Activated naive CD8-positive, alpha-beta T cell treated with anti-CD3 and anti-CD28 coated beads for 36 hours (primary cell): ENCODE results near the gene STK36. TPM values are rescaled to one million over a fixed set of nuclear protein-coding genes. Genes with fewer than 3 reads are reported as not detected.

Experiments used
- DNase-seq: peaks from one replicate; pipeline ENCODE4 v3.0.0; 2021
- H3K27ac Mint-ChIP-seq: one replicate; pipeline ENCODE4 v1.8.0; 2022; ENCODE audit warnings: mild to moderate bottlenecking, moderate library complexity, mixed read lengths
- H3K27me3 Mint-ChIP-seq: one replicate; pipeline ENCODE4 v1.8.0; 2022; ENCODE audit warnings: mild to moderate bottlenecking, mixed read lengths
- H3K36me3 Mint-ChIP-seq: one replicate; pipeline ENCODE4 v1.8.0; 2021; ENCODE audit warnings: mild to moderate bottlenecking, mixed read lengths
- H3K4me1 Mint-ChIP-seq: one replicate; pipeline ENCODE4 v1.8.0; 2021; ENCODE audit warnings: mixed read lengths
- H3K4me3 Mint-ChIP-seq: one replicate; pipeline ENCODE4 v1.8.0; 2022; ENCODE audit warnings: mild to moderate bottlenecking, moderate library complexity, mixed read lengths
- H3K9me3 Mint-ChIP-seq: one replicate; pipeline ENCODE4 v1.8.0; 2022; ENCODE audit warnings: mixed read lengths
- total RNA-seq, 2 experiments: library from RNA; stranded (reverse); gene quantifications; one replicate each; pipeline ENCODE4 v1.2.3, GENCODE V29; 2021

Gene STK36
- total RNA-seq, 2 experiments from 2014 or later = 11.8 to 15.4 TPM

DNA sequence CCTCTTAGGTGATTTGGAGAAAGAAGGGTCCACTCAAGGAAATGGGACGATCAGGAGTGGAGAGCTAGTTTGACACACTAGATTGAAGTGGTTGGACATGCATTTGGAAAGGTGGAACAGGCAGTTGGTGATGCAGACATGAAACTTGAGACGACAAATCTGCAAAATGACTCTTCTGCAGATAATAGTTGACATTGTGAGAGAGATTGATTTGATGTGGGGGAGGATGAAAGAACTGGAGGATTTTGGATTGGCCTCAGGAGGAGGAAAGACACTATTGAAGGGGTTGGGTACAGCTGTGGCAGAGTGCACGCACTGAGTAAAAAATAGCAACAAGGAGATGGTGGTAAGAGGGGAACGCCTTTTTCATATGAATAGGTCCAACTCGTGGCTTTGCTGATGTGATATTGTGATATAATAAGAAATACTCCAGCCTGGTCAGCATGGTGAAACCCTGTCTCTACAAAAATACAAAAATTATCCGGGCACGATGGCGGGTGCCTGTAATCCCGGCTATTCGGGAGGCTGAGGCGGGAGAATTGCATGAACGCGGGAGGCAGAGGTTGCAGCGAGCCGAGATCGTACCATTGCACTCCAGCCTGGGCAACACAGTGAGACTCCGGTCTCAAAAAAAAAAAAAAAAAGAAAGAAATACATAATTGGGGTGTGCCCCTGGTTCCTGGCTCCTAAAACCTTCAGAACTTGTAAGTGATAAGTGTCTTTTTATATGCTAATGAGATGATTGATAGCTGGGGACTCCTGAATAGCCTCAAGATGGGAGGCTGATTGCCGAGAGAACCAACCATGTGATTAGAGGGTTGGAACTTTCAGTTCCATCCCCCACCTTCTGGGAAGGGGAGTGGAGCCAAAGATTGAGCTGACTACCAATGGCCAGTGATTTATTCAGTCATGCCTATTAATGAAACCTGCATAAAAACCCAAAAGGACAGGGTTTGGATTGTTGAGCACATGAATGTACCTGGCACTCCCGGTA is 48.5 kb downstream of the STK36 start:
- peaks cover 11% of the 10 kb centered on the region for H3K4me1 Mint-ChIP-seq
- H3K27me3 Mint-ChIP-seq = no peaks in the 10 kb centered on the region
- no peak overlapping the region for H3K4me3 Mint-ChIP-seq
- H3K9me3 Mint-ChIP-seq = peaks cover 2% of the 10 kb centered on the region
- peaks cover 18% of the 10 kb centered on the region for H3K36me3 Mint-ChIP-seq
- H3K27ac Mint-ChIP-seq = no peak overlapping the region
- no peak for DNase-seq

GRCh38 chr2:218721488-218721887 is 49.6 kb downstream of the STK36 start:
- Mint-ChIP-seq H3K27me3 (no peaks in the 10 kb centered on the region), H3K27ac (no peak overlapping the region), H3K4me1 (peaks cover 11% of the 10 kb centered on the region), H3K4me3 (no peak overlapping the region), H3K36me3 (peaks cover 26% of the 10 kb centered on the region), H3K9me3 (peaks cover 12% of the 10 kb centered on the region)
- DNase-seq = no peak

DNA sequence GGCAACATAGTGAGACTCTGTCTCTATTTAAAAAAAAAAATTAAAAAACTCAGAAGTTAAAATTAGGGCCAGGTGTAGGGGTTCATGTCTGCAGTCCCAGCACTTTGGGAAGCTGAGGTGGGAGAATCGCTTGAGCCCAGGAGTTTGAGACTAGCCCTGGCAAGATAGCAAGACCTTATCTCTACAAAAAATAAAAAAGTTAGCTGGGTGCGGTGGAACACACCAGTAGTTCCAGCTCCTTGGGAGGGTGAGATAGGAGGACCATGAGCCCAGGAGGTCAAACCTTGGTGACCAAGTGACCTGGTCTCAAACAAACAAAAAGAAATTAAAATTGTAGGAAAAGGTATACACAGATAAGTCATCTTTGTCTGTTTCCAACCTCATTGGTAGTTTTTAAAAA is 50.0 kb downstream of the STK36 start:
- Mint-ChIP-seq H3K4me3 (no peak overlapping the region), H3K36me3 (peaks cover 30% of the 10 kb centered on the region), H3K9me3 (peaks cover 12% of the 10 kb centered on the region), H3K27ac (no peak overlapping the region), H3K4me1 (peaks cover 11% of the 10 kb centered on the region), H3K27me3 (no peaks in the 10 kb centered on the region)
- DNase-seq = no peak

DNA sequence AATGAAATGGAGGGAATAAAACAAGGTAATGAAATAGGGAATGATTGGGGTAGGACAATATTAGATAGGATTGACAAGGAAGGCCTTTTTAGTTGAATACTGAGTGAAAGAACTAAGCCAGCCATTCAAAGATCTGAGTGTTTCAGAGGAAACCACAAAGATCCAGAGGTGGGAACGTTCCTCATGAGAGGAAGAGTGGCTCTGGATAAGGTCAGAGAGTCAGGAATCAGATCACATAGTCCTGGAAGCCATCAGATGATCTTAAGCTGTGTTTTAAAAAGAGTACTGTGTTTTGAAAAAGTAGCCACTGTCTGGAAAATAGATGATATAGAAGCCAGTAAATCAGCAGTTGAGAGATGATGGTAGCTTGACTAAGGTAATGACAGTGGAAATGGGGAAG is 50.5 kb downstream of the STK36 start:
- H3K9me3 Mint-ChIP-seq = peaks cover 13% of the 10 kb centered on the region
- H3K27ac Mint-ChIP-seq = no peak overlapping the region

DNA sequence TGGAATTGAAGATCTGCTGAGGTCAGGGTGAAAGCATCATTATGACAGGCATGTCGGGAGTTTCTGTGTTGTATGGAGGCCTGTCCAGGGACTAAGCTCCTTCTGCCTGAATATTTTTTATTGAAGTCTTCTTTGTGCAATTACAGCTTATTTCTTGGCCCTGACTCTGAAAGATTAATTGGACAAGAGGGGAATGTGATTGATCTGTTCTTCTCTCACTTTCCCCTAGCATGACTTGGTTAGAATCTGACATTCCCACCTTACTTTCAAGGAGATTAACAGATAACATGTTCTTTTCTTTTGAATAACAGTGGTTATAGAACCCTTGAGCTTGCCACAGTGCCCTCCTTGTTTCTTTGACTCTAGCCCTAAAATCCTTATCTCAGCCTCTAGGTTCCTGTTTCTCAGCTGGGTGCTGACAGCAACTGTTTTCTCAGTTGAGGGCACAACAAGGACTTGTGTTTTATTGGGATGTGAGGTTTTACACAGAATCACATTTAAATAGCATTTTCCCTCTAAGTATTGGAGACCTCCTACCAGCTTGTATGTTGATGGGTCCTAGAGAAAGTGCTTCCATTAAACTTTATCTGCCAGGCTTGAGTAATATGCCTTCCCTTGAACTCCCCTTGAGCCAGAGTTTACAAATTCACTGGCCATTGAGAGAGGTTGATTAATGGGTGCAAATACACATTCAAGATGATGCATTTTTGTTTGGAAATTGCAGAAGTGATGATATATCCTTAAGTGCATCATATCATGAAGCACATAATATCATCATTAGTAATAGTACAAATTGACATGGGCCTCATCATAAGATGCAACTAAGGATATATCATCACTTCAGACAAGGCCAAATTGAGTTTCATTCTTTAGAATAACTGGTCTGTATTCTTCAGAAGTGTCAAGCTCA is 51.2 kb downstream of the STK36 start:
- Mint-ChIP-seq H3K36me3 (peaks cover 35% of the 10 kb centered on the region), H3K9me3 (peaks cover 15% of the 10 kb centered on the region), H3K27me3 (no peaks in the 10 kb centered on the region), H3K4me3 (no peak overlapping the region), H3K27ac (no peak overlapping the region), H3K4me1 (peaks cover 6% of the 10 kb centered on the region)
- DNase-seq = no peak

More for the DNA sequence above, 50.5 kb downstream of the STK36 start:
- Mint-ChIP-seq H3K27me3 (no peaks in the 10 kb centered on the region), H3K4me3 (no peak overlapping the region), H3K36me3 (peaks cover 33% of the 10 kb centered on the region), H3K4me1 (peaks cover 10% of the 10 kb centered on the region)
- no peak for DNase-seq

DNA sequence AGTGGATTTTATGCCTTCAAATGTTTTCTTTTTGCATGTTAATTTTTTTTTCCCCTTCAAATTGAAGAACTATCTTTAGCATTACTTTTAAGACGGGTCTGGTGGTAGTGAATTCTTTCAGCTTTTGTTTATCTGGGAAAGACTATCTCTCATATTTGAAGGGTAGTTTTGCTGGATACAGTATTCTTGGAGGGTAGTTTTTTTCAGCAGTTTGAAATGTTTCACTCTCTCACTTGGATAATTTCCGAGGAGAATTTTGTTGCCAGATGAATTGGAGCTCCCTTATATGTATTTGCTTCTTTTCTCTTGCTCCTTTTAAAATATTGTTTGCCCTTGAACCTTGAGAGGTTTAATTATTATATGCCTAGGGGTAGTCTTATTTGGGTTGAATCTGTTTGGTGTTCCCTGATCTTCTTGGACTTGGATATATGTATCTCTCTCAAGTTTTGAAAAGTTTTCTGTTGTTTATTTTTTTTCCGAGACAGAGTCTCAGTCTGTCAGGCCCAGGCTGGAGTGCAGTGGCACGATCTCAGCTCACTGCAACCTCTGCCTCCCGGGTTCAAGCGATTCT is 54.2 kb downstream of the STK36 start:
- Mint-ChIP-seq H3K4me1 (peaks cover 6% of the 10 kb centered on the region), H3K27me3 (no peaks in the 10 kb centered on the region), H3K36me3 (peaks cover 45% of the 10 kb centered on the region), H3K27ac (no peak overlapping the region), H3K4me3 (no peak overlapping the region), H3K9me3 (peaks cover 15% of the 10 kb centered on the region)
- no peak for DNase-seq

GRCh38 chr2:218727502-218728165 is 55.7 kb downstream of the STK36 start:
- H3K27ac Mint-ChIP-seq = no peak overlapping the region
- no peaks in the 10 kb centered on the region for H3K27me3 Mint-ChIP-seq
- no peak for DNase-seq
- H3K4me3 Mint-ChIP-seq = no peak overlapping the region
- H3K4me1 Mint-ChIP-seq = peaks cover 4% of the 10 kb centered on the region
- H3K9me3 Mint-ChIP-seq = peaks cover 15% of the 10 kb centered on the region
- H3K36me3 Mint-ChIP-seq = peaks cover 45% of the 10 kb centered on the region

GRCh38 chr2:218729640-218730039 is 57.8 kb downstream of the STK36 start:
- Mint-ChIP-seq H3K9me3 (peaks cover 15% of the 10 kb centered on the region), H3K4me3 (no peak overlapping the region), H3K4me1 (peaks cover 16% of the 10 kb centered on the region), H3K27ac (no peak overlapping the region), H3K36me3 (peaks cover 51% of the 10 kb centered on the region), H3K27me3 (no peaks in the 10 kb centered on the region)
- DNase-seq = no peak

DNA sequence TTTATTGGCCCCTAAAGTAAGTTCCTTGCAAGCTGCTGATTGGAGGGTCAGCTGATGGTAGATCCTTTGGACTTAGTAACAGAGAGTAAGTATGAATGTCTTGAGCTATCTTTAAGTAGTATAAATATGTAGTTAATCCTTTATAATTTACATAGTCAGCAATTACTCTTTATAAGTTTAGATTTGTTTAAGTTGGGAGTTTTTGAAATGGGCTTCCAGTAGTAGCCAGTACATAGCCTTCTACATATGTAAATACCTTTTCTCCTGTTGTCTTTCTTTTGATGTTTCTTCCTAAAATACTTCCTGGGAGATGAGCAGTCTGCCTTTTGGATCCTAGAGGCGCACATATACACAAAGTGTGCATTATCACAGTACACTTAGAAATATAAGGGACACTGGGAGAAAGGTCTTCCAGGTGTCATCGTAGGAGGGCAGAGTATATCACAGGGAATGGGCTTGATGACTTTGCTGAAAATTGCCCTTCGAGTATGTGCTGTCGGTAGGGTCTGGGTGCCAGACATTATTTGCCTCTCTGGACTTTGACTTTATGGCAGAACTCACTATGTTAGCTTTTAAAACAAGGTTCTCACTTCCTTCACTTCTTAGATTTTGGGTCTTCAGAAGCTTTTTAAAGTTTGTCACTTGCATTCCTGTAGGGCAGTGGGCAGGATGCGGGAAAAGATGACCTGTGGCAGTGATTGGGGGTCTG is 60.3 kb downstream of the STK36 start:
- peaks cover 29% of the 10 kb centered on the region for H3K36me3 Mint-ChIP-seq
- H3K4me3 Mint-ChIP-seq = no peak overlapping the region
- peaks cover 16% of the 10 kb centered on the region for H3K4me1 Mint-ChIP-seq
- H3K27me3 Mint-ChIP-seq = no peaks in the 10 kb centered on the region
- peaks cover 2% of the 10 kb centered on the region for H3K9me3 Mint-ChIP-seq
- DNase-seq = no peak
- H3K27ac Mint-ChIP-seq = no peak overlapping the region

- Mint-ChIP-seq H3K27me3 (no peaks in the 10 kb centered on the region), H3K27ac (no peak overlapping the region), H3K36me3 (peaks cover 25% of the 10 kb centered on the region), H3K4me1 (peaks cover 16% of the 10 kb centered on the region), H3K9me3 (peaks cover under 1% of the 10 kb centered on the region), H3K4me3 (no peak overlapping the region)
- no peak for DNase-seq
Measured at GRCh38 chr2:218732761-218733158, 60.9 kb downstream of the STK36 start.

DNA sequence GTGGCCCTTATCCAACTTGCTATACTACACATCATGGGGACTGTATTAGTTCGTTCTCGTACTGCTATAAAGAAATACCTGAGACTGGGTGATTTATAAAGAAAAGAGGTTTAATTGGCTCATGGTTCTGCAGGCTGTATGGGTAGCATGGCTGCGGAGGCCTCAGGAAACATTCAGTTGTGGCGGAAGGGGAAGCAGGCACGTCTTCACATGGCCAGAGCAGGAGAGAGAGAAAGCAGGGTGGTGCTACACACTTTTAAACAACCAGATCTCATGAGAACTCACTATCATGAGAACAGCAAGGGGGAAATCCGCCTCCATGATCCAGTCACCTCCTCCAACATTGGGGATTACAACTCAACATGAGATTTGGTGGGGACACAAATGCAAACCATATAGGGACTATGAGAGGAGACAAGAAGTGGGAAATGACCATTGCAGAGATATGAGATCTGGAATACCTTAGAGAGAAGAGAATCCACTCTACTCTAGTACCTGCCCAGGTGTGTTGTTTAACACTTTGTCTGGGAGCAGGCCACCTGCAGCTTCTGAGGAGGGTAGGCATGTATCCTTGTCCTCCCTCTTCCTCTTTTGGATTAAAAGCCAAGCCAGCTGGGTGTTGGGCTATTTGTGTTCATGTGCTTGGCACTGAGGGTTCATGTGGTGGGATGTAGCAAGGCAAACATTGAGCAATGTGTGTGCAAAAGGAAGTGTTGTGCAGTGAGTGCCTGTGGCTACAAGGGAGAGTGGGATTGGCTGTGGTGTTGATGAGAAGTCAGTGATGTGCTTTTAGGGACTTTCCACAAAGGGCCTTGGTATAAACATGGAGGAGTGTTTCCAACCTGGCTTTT is 61.5 kb downstream of the STK36 start:
- peak; percentile 9 for DNase-seq
- H3K4me3 Mint-ChIP-seq = no peak overlapping the region
- H3K4me1 Mint-ChIP-seq = peaks cover 16% of the 10 kb centered on the region
- no peaks in the 10 kb centered on the region for H3K27me3 Mint-ChIP-seq
- no peak overlapping the region for H3K27ac Mint-ChIP-seq
- H3K9me3 Mint-ChIP-seq = no peaks in the 10 kb centered on the region
- H3K36me3 Mint-ChIP-seq = peaks cover 23% of the 10 kb centered on the region

DNA sequence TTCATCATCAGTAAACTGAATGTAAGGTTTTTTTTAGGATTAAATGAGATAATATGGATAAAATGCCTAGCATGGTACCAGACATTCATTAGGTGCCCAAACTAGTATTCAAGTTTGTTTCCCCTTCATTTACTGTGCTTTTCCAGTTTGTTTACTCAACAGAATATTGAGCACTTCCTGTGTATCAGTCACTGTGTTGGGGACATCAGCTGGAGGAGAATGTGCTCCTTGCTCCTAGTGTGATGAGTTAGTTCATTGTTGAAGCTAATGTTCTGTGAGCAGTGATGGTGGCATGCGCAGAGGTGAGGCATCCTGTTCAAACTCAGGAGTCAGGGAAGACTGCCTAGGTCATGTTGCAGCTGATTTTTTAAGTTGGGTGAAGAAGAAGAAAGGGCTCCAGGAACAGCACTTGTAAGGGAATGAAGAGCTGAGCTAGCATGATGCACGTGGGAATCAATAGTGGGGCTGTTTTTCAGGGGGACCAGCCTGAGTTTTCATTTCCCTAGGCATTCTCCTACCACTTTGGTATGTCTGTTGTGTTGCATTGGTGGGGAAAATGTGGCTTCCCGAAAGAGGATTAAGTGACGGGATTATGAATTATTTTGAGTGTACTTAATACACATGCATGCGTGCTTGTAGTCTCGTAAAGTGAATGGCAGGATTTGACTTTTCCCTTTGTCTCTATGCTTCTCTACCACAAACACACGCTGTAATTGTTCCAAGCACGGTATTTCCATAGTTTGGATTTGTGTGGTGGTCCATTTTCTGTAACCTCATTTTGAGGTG is 62.5 kb downstream of the STK36 start:
- Mint-ChIP-seq H3K4me3 (no peak overlapping the region), H3K9me3 (no peaks in the 10 kb centered on the region), H3K4me1 (peaks cover 16% of the 10 kb centered on the region), H3K27me3 (no peaks in the 10 kb centered on the region), H3K27ac (no peak overlapping the region), H3K36me3 (peaks cover 15% of the 10 kb centered on the region)
- DNase-seq = no peak

- Mint-ChIP-seq H3K9me3 (no peaks in the 10 kb centered on the region), H3K4me3 (no peak overlapping the region), H3K4me1 (peaks cover 16% of the 10 kb centered on the region), H3K27ac (no peak overlapping the region), H3K36me3 (peaks cover 16% of the 10 kb centered on the region), H3K27me3 (no peaks in the 10 kb centered on the region)
- DNase-seq = no peak
Measured at GRCh38 chr2:218736531-218736930, 64.6 kb downstream of the STK36 start.
